ENCODE measurements around the gene SNX21.

- no peak for TF ChIP-seq CTCF (IDR thresholded peaks at IDR 0.05)
- no peak for TF ChIP-seq POLR2A (IDR thresholded peaks at IDR 0.05)
These were observed 41.0 kb downstream of the SNX21 start for GRCh38 chr20:45874576-45874975.
